Fibroblast of skin of back (primary cell): Measurements from ENCODE around the gene IFT74. TPM values are rescaled to one million over a fixed set of nuclear protein-coding genes. Genes with fewer than 3 reads are reported as not detected.

Source experiments
- DNase-seq: peaks from one replicate; pipeline ENCODE4 v3.0.0-alpha.2; 2013
- polyA plus RNA-seq, 2 experiments: library from polyadenylated mRNA; unstranded; fragments of 120-200 nt; gene quantifications; one replicate each; pipeline ENCODE4 v1.2.1, GENCODE V29; 2013; ENCODE audit not compliant: insufficient read length in 2 of 2

Gene IFT74
- polyA plus RNA-seq (2013, experiment 1 of 2; ENCODE audit: insufficient read length): 12.2 TPM
- polyA plus RNA-seq (2013, experiment 2 of 2; ENCODE audit: insufficient read length): 10.7 TPM

GRCh38 chr9:26955921-26956859 lies at the start of gene IFT74:
TSS of gene IFT74 (plus strand) at chr9:26956412. CDS start at chr9:26961968, 5,556 bp downstream.
- DNase-seq: peak; percentile 99

- DNase-seq: no peak
These were observed 43.0 kb upstream of the IFT74 start for GRCh38 chr9:26913138-26913668.

DNA sequence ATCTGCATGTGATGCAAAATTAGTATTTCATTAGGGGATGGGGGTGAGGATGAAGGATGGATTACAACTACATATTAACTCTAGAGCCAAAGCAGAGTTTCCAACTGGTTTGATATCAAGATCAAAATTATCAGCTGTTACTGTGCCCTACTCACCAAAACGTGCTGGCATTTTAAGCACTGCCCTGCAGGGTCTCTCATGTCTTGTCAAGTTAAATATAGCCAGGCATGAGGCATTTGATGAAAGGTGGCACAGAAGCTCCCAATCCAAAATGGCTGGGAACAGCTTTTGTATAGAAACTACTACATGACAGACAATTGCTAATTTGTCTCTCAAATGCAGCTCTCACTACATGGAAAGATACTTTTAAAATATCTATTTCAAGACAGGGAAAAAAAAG lies 36.5 kb upstream of the IFT74 start:
- no peak for DNase-seq

GRCh38 chr9:26925609-26926008 lies 30.6 kb upstream of the IFT74 start:
- no peak for DNase-seq

DNA sequence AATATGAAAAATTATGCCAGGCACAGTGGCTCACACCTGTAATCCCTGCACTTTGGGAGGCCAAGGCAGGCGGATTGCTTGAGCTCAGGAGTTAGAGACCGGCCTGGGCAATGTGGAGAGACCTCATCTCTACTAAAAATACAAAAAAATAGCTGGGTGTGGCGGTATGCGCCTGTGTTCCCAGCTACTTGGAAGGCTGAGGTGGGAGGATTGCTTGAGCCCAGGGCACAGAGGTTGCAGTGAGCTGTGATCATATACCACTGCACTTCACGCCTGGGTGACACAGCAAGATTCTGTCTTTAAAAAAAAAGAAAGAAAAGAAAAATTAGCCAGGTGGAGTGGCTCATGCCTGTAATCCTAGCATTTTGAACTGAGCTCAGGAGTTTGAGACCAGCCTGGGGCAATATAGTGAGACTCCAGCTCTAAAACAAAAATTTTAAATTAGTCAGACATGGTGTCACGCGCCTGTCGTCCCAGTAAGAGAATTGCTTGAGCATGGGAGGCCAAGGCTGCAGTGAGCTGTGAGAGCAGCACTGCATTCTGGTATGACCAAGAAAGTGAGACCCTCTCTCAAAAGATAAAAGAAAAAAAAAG lies 27.2 kb upstream of the IFT74 start:
- no peak for DNase-seq

- no peak for DNase-seq
These were observed 20.4 kb upstream of the IFT74 start for GRCh38 chr9:26935847-26936246.

DNA sequence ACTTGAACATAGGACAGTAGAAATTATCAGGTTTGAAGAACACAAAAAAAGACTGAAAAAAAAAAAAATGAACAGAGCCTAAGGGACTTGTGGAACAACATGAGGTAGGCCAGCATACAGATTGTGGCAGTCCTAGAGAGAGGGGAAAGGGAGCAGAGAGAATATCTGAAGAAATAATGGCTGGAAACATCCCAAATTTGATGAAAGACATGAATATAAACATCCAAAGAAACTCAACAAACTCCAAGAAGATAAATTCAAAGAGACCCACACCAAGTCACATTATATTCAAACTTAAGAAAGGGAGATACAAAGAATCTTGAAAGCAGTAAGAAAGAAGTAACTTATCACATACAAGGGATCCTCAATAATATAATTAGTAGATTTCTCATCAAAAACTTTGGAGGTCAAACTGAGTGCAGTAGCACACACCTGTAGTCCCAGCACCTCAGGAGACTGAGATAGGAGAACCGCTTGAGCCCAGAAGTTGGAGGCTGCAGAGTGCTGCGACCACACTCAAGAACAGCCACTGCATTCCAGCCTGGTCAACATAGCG lies 18.3 kb upstream of the IFT74 start:
- DNase-seq: no peak

- DNase-seq: no peak
These were observed 16.1 kb upstream of the IFT74 start for GRCh38 chr9:26939955-26940711.

DNA sequence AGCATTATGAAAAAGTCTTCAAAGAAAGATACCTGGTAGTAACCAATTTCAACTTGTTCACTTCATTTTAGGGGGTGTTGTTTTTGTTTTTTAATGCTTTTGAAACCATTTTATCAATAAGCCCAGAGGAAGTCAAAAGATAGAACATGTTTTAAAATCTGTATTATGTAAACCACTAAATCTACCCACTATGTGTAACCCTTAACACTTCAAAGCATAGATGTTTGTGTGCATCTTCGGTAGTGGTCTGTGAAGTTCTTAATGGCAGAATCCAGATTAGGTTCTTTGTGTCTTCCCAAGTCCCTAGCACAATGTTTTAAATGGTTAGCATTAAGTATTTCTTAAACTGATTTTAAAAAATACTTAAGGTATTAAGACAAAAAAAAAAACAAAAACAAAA lies 15.4 kb upstream of the IFT74 start:
- DNase-seq: no peak

DNA sequence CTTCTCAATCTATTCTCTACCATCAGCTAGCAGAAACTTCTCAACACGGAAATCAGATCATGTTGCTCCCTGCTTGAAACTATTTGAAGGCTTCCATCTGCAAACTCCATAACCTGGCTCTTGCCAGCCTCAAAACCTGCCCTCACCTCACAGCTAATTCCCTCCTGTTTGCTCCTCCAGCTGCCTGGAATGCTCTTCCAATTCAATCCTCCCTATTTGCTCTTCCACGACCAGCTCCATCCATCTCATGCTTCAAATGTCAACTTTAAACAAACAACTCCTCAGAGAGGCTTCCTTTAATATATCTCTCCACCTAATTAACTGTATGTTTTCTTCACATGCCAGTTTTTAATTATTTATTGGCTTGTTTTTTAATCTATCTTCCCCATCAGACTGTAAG lies 10.6 kb upstream of the IFT74 start:
- DNase-seq: no peak

DNA sequence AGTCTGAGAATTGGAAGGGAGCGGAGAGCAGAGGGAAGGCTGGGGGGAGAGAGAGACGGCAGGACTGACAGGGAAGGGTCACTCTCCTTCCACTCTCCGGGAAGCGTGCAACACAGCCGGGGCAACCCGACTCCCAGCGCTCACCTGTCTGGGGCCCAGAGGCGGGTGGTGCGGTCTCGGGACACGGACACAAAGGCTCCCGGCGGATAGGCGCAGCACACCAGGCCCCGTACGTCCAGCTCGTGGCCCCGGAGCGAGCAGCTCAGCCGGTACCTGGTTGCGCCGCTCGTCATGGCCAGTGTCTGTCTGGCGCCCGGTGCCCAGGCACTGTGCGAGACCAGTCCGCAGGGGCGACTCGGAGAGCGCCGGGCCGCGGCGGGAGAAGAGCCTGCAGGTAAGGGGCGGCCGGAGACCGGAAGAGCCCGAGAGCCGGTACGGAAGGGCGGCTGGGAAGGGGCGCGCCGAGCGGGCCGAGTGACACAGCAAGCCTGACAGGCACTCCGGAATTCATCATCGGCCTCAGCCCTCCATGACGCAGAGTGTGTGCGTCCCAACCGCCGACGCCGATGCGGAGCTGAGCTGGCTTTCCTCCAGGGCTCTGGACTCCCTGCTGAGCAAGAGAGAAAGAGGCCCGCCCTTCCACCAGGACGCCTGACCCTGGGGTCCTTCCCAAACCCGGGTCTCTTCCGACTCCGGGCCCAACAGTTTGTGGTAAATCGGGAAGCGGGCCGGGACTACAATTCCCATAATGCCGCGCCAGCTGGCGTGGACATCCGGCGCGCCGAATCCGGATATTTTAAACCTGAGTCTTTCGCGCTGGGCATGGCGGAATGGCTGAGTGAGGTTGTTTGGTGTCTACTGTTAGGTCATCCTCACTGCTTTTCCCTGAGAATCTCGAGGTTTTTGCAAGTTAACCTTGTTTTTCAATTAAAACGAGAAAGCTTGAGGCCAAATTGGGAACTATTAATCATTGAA lies 9.2 kb upstream of the IFT74 start, which contains the start of gene PLAA:
Gene PLAA (minus strand): TSS at position 490 of the 975 bp plus-strand sequence. CDS start 197 bp downstream, at position 293.
- DNase-seq: peak; percentile 93

DNA sequence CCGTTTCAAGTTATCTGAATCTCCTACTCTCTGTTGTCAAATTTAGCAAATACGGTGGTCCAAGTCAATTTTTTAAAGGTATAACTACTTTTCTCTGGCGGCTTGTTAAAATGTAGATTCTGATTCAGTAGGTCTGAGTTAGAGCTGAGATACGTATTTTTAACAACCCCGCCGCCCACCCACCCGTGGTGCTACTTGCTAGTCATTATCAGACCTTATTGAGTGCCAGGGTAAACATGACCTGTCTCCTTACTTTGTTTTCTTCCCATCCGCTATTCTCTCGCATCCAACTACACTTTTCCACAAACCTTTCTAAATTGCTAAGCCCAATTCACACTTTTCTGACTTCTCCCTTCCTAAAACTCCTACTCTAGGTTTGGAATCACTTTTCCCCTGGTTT lies 8.5 kb upstream of the IFT74 start:
- DNase-seq: no peak

DNA sequence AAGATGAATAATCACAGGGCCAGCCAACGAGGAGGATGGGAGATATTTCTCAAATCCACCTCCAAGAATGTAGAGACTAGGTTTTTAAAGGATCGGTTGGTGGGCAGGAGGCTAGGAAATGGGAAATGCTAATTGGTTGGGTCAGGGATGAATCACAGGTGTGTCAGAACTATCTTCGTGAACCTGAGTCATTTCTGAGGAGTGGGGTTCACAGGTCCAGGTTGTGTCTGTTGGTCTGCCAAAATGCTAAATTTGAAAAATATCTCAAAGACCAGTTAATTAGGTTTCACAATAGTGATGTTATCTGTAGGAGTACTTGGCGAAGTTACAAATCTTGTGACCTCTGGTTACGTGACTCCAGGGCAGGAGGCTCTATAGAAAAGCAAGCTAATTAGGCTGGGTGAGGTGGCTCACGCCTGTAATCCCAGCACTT lies 6.6 kb upstream of the IFT74 start:
- DNase-seq: no peak

DNA sequence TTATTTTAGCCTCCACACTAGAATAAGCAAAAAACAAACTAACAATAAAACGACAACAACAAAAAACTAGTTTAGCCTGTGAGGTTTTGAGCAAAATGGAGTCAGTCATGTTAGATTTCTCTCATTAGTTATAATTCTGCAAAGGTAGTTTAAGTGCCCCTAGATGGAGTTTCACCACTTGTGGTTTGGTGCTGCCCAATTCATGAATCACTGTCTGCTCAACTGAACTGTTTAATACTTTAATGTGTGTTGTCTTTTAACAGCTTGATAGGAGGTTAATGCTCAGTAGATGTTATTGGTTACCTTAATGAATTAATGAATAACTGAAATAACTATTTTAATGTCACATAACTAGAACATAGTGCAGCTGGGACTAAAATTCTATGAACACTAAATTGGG lies 5.7 kb upstream of the IFT74 start:
- DNase-seq: no peak

GRCh38 chr9:26951794-26952193 lies 4.4 kb upstream of the IFT74 start:
- peak; percentile 34 for DNase-seq

- no peak for DNase-seq
These were observed 2.1 kb upstream of the IFT74 start for GRCh38 chr9:26954050-26954508.

GRCh38 chr9:26955222-26955903 lies 849 bp upstream of the IFT74 start:
- no peak for DNase-seq

- DNase-seq: no peak
These were observed 635 bp downstream of the IFT74 start for GRCh38 chr9:26956860-26957233.

- DNase-seq: no peak
These were observed 15.5 kb downstream of the IFT74 start for GRCh38 chr9:26971721-26972120.

GRCh38 chr9:26973989-26974388 lies 17.8 kb downstream of the IFT74 start:
- DNase-seq: no peak
